BE2C (cell line): ENCODE data around the gene FKBP10.

Experiments used
- DNase-seq: peaks from one replicate; pipeline ENCODE4 v3.0.0-alpha.2; 2020
- H3K27me3 ChIP-seq: fragments of 250-450 bp; sonication (Bioruptor Pico); 2 replicates; pipeline ENCODE4 v1.5.1; 2020; ENCODE audit warnings: mild to moderate bottlenecking
- H3K36me3 ChIP-seq: fragments of 250-450 bp; sonication (Bioruptor Pico); 2 replicates; pipeline ENCODE4 v1.5.1; 2020; ENCODE audit warnings: mild to moderate bottlenecking
- H3K4me1 ChIP-seq: fragments of 250-450 bp; sonication (Bioruptor Pico); 2 replicates; pipeline ENCODE4 v1.5.1; 2020
- H3K4me3 ChIP-seq: 2 replicates; pipeline ENCODE4 v1.5.1; 2011; ENCODE audit warnings: low read depth, low read length
- H3K9me3 ChIP-seq: fragments of 250-450 bp; sonication (Bioruptor Pico); 2 replicates; pipeline ENCODE4 v1.5.1; 2020
- CTCF ChIP-seq: IDR thresholded peaks from 2 replicates; pipeline ENCODE4 v1.5.1; 2012; ENCODE audit warnings: mild to moderate bottlenecking, low read depth, low read length

FKBP10 gene

GRCh38 chr17:41813699-41814124, 908 bp downstream of the FKBP10 start:
- Histone ChIP-seq H3K4me3 (peak overlapping the region; percentile 99), H3K4me1 (no peaks in the 10 kb centered on the region), H3K9me3 (no peaks in the 10 kb centered on the region), H3K36me3 (peaks cover 27% of the 10 kb centered on the region), H3K27me3 (no peaks in the 10 kb centered on the region)
- DNase-seq, result no peak
- no peak for TF ChIP-seq CTCF

GRCh38 chr17:41814195-41814594, 1.4 kb downstream of the FKBP10 start:
- peak; percentile 29 for DNase-seq
- Histone ChIP-seq H3K27me3 (no peaks in the 10 kb centered on the region), H3K4me3 (peak overlapping the region; percentile 99), H3K36me3 (peaks cover 23% of the 10 kb centered on the region), H3K9me3 (no peaks in the 10 kb centered on the region), H3K4me1 (no peaks in the 10 kb centered on the region)
- TF ChIP-seq CTCF, result no peak

GRCh38 chr17:41816637-41817320, 4.0 kb downstream of the FKBP10 start:
- no peak for DNase-seq
- H3K4me3 ChIP-seq, result no peak overlapping the region
- TF ChIP-seq CTCF, result no peak
- H3K4me1 ChIP-seq, result no peaks in the 10 kb centered on the region
- no peaks in the 10 kb centered on the region for H3K9me3 ChIP-seq
- peaks cover 40% of the 10 kb centered on the region for H3K36me3 ChIP-seq
- H3K27me3 ChIP-seq, result no peaks in the 10 kb centered on the region

GRCh38 chr17:41818024-41818423, 5.2 kb downstream of the FKBP10 start:
- DNase-seq, result no peak
- Histone ChIP-seq H3K9me3 (no peaks in the 10 kb centered on the region), H3K4me3 (no peak overlapping the region), H3K4me1 (no peaks in the 10 kb centered on the region), H3K36me3 (peaks cover 46% of the 10 kb centered on the region), H3K27me3 (no peaks in the 10 kb centered on the region)
- no peak for TF ChIP-seq CTCF

- TF ChIP-seq CTCF, result no peak
- H3K27me3 ChIP-seq, result no peaks in the 10 kb centered on the region
Measured at GRCh38 chr17:41821776-41822175, 9.0 kb downstream of the FKBP10 start.

More at GRCh38 chr17:41821776-41822175, 9.0 kb downstream of the FKBP10 start:
- Histone ChIP-seq H3K9me3 (no peaks in the 10 kb centered on the region), H3K36me3 (peaks cover 45% of the 10 kb centered on the region), H3K4me3 (no peak overlapping the region), H3K4me1 (no peaks in the 10 kb centered on the region)
- DNase-seq, result no peak
